H9 (cell line): ENCODE measurements around the gene PLCB1. TPM values are rescaled to one million over a fixed set of nuclear protein-coding genes. Genes with fewer than 3 reads are reported as not detected.

Experiments
- DNase-seq: peaks from one replicate; pipeline ENCODE4 v3.0.0-alpha.2; 2017
- H2AFZ ChIP-seq: one replicate; pipeline ENCODE4 v1.6.1; 2013; ENCODE audit warnings: mild to moderate bottlenecking, low read length, control low read depth, moderate library complexity
- H2AK5ac ChIP-seq: 2 replicates; pipeline ENCODE4 v1.6.1; 2013; ENCODE audit warnings: low read length, control low read depth, mixed read lengths; ENCODE audit not compliant: insufficient read length
- H2BK120ac ChIP-seq: one replicate; pipeline ENCODE4 v1.6.1; 2013; ENCODE audit warnings: low read depth, mild to moderate bottlenecking, low read length, control low read depth, inconsistent platforms; ENCODE audit not compliant: poor library complexity, severe bottlenecking
- H2BK12ac ChIP-seq: 2 replicates; pipeline ENCODE4 v1.6.1; 2013; ENCODE audit warnings: low read length, control low read depth, mixed read lengths, low read depth; ENCODE audit not compliant: insufficient read length
- H2BK15ac ChIP-seq: 2 replicates; pipeline ENCODE4 v1.6.1; 2013; ENCODE audit warnings: low read depth, low read length, control low read depth
- H2BK20ac ChIP-seq: one replicate; pipeline ENCODE4 v1.6.1; 2013; ENCODE audit warnings: low read depth, mild to moderate bottlenecking, low read length, control low read depth, inconsistent platforms; ENCODE audit not compliant: poor library complexity, severe bottlenecking
- H2BK5ac ChIP-seq: 2 replicates; pipeline ENCODE4 v1.6.1; 2013; ENCODE audit warnings: low read length, control low read depth, mixed read lengths; ENCODE audit not compliant: insufficient read length
- H3K14ac ChIP-seq: 2 replicates; pipeline ENCODE4 v1.6.1; 2013; ENCODE audit warnings: low read length, control low read depth; ENCODE audit not compliant: insufficient read depth
- H3K18ac ChIP-seq: 2 replicates; pipeline ENCODE4 v1.6.1; 2013; ENCODE audit warnings: low read depth, mild to moderate bottlenecking, mixed read lengths, low read length, control low read depth; ENCODE audit not compliant: insufficient read length
- H3K23ac ChIP-seq: 2 replicates; pipeline ENCODE4 v1.6.1; 2013; ENCODE audit warnings: low read length, control low read depth, mixed read lengths, low read depth; ENCODE audit not compliant: insufficient read length
- H3K23me2 ChIP-seq: 2 replicates; pipeline ENCODE4 v1.6.1; 2013; ENCODE audit warnings: low read depth, mild to moderate bottlenecking, mixed read lengths, low read length, control low read depth; ENCODE audit not compliant: insufficient read length, poor library complexity, severe bottlenecking
- H3K27ac ChIP-seq: 2 replicates; pipeline ENCODE4 v1.5.1; 2013; ENCODE audit warnings: low read length, control low read depth, mixed read lengths, low read depth; ENCODE audit not compliant: insufficient read length
- H3K27me3 ChIP-seq: 2 replicates; pipeline ENCODE4 v1.6.1; 2013; ENCODE audit warnings: low read length, control low read depth, inconsistent platforms; ENCODE audit not compliant: insufficient read depth
- H3K4ac ChIP-seq: 2 replicates; pipeline ENCODE4 v1.6.1; 2013; ENCODE audit warnings: low read depth, mild to moderate bottlenecking, control low read depth, inconsistent platforms, low read length, moderate library complexity
- H3K4me1 ChIP-seq: 2 replicates; pipeline ENCODE4 v1.6.1; 2013; ENCODE audit warnings: low read length, control low read depth, inconsistent platforms; ENCODE audit not compliant: insufficient read depth
- H3K4me2 ChIP-seq: 2 replicates; pipeline ENCODE4 v1.6.1; 2013; ENCODE audit warnings: low read length, control low read depth, mixed read lengths; ENCODE audit not compliant: insufficient read length, insufficient read depth
- H3K56ac ChIP-seq: 2 replicates; pipeline ENCODE4 v1.6.1; 2013; ENCODE audit warnings: low read depth, mild to moderate bottlenecking, mixed read lengths, low read length, control low read depth; ENCODE audit not compliant: insufficient read length
- H3K79me1 ChIP-seq: 2 replicates; pipeline ENCODE4 v1.6.1; 2013; ENCODE audit warnings: low read depth, mild to moderate bottlenecking, moderate library complexity, low read length, control low read depth, inconsistent platforms; ENCODE audit not compliant: insufficient read depth, poor library complexity, severe bottlenecking
- H3K79me2 ChIP-seq: 2 replicates; pipeline ENCODE4 v1.6.1; 2013; ENCODE audit warnings: low read length, control low read depth, inconsistent platforms; ENCODE audit not compliant: insufficient read depth
- H3K9ac ChIP-seq: 2 replicates; pipeline ENCODE4 v1.6.1; 2013; ENCODE audit warnings: low read length, control low read depth, mixed read lengths; ENCODE audit not compliant: insufficient read length; ENCODE audit errors: extremely low read depth
- H3K9me3 ChIP-seq: one replicate; pipeline ENCODE4 v1.6.1; 2013; ENCODE audit warnings: low read depth, low read length, inconsistent platforms; ENCODE audit not compliant: control insufficient read depth
- H3T11ph ChIP-seq: one replicate; pipeline ENCODE4 v1.6.1; 2013; ENCODE audit warnings: mild to moderate bottlenecking, low read length, control low read depth, inconsistent platforms
- H4K20me1 ChIP-seq: one replicate; pipeline ENCODE4 v1.6.1; 2013; ENCODE audit not compliant: control insufficient read depth, insufficient read length, insufficient read depth
- H4K5ac ChIP-seq: 2 replicates; pipeline ENCODE4 v1.6.1; 2013; ENCODE audit warnings: low read depth, mild to moderate bottlenecking, mixed read lengths, low read length, control low read depth; ENCODE audit not compliant: insufficient read length
- H4K8ac ChIP-seq: replicated peaks from 2 replicates; pipeline ENCODE4 v1.6.1; 2013; ENCODE audit warnings: low read length, control low read depth, mixed read lengths, low read depth; ENCODE audit not compliant: insufficient read length
- H4K91ac ChIP-seq: 2 replicates; pipeline ENCODE4 v1.6.1; 2013; ENCODE audit warnings: low read depth, mild to moderate bottlenecking, moderate library complexity, mixed read lengths, low read length, control low read depth; ENCODE audit not compliant: insufficient read length
- H3K27ac Mint-ChIP-seq, 3 experiments: 2 replicates in 2 of 3; 3 replicates in 1 of 3; pipeline ENCODE4 v1.8.0; 2020 to 2021; ENCODE audit warnings: mixed read lengths in 3 of 3, mild to moderate bottlenecking in 1 of 3, moderate library complexity in 1 of 3
- H3K27me3 Mint-ChIP-seq: 2 replicates; pipeline ENCODE4 v1.8.0; 2021; ENCODE audit warnings: low read depth, mild to moderate bottlenecking, moderate library complexity, mixed read lengths
- H3K36me3 Mint-ChIP-seq, 3 experiments: 2 replicates in 2 of 3; 3 replicates in 1 of 3; pipeline ENCODE4 v1.8.0; 2020 to 2021; ENCODE audit warnings: low read depth in 3 of 3, mixed read lengths in 3 of 3; ENCODE audit not compliant: insufficient read depth in 1 of 3
- H3K4me1 Mint-ChIP-seq, 2 experiments: 2 replicates each; pipeline ENCODE4 v1.8.0; 2020; ENCODE audit warnings: mixed read lengths in 2 of 2
- H3K4me3 Mint-ChIP-seq, 2 experiments: 2 replicates in 1 of 2; 3 replicates in 1 of 2; pipeline ENCODE4 v1.8.0; 2020 to 2021; ENCODE audit warnings: mild to moderate bottlenecking in 2 of 2, mixed read lengths in 2 of 2, moderate library complexity in 1 of 2
- H3K9me3 Mint-ChIP-seq, 2 experiments: 2 replicates in 1 of 2; 3 replicates in 1 of 2; pipeline ENCODE4 v1.8.0; 2020; ENCODE audit warnings: mild to moderate bottlenecking in 2 of 2, mixed read lengths in 2 of 2, moderate library complexity in 1 of 2
- WGBS: extraction: QIAGEN DNeasy Blood & Tissue Kit; methylation state at CpG from one replicate; pipeline ENCODE4 v1.1.7; 2013; ENCODE audit warnings: missing lambda C conversion rate, low lambda C conversion rate, mixed read lengths; ENCODE audit not compliant: insufficient read length; ENCODE audit errors: extremely low coverage; 5-methylcytosine and 5-hydroxymethylcytosine counted together
- total RNA-seq: library from RNA; stranded (reverse); gene quantifications from 2 replicates; pipeline ENCODE4 v1.2.1, GENCODE V29; 2021
- TF ChIP-seq, protein P1 (sequence below): fragments of 200-600 bp; sonication (generic); conservative IDR thresholded peaks from 3 replicates; pipeline ENCODE4 v1.8.0; 2021; ENCODE audit warnings: antibody characterized with exemption, mild to moderate bottlenecking

PLCB1 gene
- total RNA-seq, 1 experiment from 2014 or later, result 11.5 TPM

DNA sequence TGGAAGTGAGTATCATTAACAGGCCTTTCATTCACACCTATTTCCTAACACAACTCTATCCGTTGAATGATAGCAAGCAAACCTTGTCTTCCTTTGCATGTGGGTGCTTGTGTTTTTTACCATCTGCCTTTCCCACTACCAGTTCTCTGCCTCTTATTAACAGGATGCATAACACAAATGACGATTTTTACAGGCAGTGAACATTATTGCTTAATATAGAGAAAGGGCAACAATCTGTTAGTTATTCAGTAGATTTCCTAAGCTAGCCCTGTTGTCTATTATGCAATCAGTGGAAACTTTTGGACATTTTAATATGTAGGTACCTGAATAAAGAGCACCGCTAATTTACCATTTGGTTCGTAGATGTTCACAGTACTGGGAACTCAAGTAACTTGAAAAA, 588.0 kb downstream of the PLCB1 start:
- Mint-ChIP-seq H3K9me3 (no peaks in the 10 kb centered on the region), H3K27me3 (no peaks in the 10 kb centered on the region), H3K4me1 (peaks cover 7 to 13% of the 10 kb centered on the region in 2 experiments; a peak in 3 of 4 replicates), H3K27ac (no peak overlapping the region; a peak in 1 of 7 replicates), H3K4me3 (no peak overlapping the region), H3K36me3 (no peaks in the 10 kb centered on the region)
- no peaks in the 10 kb centered on the region for H3K27me3 ChIP-seq
- no peaks in the 10 kb centered on the region for H3K79me1 ChIP-seq
- H3K9me3 ChIP-seq, result no peaks in the 10 kb centered on the region
- no peaks in the 10 kb centered on the region for H3K4me1 ChIP-seq
- H3K4me2 ChIP-seq, result no peak overlapping the region
- peaks cover 2% of the 10 kb centered on the region for H4K20me1 ChIP-seq
- H3T11ph ChIP-seq, result no peak overlapping the region
- H2BK15ac ChIP-seq, result no peak overlapping the region
- no peak overlapping the region for H2BK5ac ChIP-seq
- no peak overlapping the region for H4K5ac ChIP-seq
- no peak overlapping the region for H3K4ac ChIP-seq
- H4K91ac ChIP-seq, result no peak overlapping the region
- no peak overlapping the region for H3K14ac ChIP-seq
- H3K23ac ChIP-seq, result no peak overlapping the region
- H3K79me2 ChIP-seq, result no peaks in the 10 kb centered on the region
- no peak overlapping the region for H2BK20ac ChIP-seq
- TF ChIP-seq, protein P1, sequence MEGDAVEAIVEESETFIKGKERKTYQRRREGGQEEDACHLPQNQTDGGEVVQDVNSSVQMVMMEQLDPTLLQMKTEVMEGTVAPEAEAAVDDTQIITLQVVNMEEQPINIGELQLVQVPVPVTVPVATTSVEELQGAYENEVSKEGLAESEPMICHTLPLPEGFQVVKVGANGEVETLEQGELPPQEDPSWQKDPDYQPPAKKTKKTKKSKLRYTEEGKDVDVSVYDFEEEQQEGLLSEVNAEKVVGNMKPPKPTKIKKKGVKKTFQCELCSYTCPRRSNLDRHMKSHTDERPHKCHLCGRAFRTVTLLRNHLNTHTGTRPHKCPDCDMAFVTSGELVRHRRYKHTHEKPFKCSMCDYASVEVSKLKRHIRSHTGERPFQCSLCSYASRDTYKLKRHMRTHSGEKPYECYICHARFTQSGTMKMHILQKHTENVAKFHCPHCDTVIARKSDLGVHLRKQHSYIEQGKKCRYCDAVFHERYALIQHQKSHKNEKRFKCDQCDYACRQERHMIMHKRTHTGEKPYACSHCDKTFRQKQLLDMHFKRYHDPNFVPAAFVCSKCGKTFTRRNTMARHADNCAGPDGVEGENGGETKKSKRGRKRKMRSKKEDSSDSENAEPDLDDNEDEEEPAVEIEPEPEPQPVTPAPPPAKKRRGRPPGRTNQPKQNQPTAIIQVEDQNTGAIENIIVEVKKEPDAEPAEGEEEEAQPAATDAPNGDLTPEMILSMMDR, result no peak
- H3K56ac ChIP-seq, result no peak overlapping the region
- no peak overlapping the region for H3K18ac ChIP-seq
- no peak overlapping the region for H3K27ac ChIP-seq
- H4K8ac ChIP-seq, result no peak overlapping the region
- H2AK5ac ChIP-seq, result no peak overlapping the region
- no peak overlapping the region for H3K9ac ChIP-seq
- no peaks in the 10 kb centered on the region for H3K23me2 ChIP-seq
- no peak overlapping the region for H2BK120ac ChIP-seq
- H2AFZ ChIP-seq, result no peak overlapping the region
- no peak overlapping the region for H2BK12ac ChIP-seq
- no CpG with 5 or more reads among the region's 4 CpGs for WGBS
- no peak for DNase-seq
